ENCODE data around the gene UTRN.

GRCh38 chr6:144305567-144305966 is 20.4 kb downstream of the UTRN start:
- TF ChIP-seq, protein P1, sequence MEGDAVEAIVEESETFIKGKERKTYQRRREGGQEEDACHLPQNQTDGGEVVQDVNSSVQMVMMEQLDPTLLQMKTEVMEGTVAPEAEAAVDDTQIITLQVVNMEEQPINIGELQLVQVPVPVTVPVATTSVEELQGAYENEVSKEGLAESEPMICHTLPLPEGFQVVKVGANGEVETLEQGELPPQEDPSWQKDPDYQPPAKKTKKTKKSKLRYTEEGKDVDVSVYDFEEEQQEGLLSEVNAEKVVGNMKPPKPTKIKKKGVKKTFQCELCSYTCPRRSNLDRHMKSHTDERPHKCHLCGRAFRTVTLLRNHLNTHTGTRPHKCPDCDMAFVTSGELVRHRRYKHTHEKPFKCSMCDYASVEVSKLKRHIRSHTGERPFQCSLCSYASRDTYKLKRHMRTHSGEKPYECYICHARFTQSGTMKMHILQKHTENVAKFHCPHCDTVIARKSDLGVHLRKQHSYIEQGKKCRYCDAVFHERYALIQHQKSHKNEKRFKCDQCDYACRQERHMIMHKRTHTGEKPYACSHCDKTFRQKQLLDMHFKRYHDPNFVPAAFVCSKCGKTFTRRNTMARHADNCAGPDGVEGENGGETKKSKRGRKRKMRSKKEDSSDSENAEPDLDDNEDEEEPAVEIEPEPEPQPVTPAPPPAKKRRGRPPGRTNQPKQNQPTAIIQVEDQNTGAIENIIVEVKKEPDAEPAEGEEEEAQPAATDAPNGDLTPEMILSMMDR (IDR thresholded peaks at IDR 0.05), result no peak
- no peak for TF ChIP-seq POLR2A (IDR thresholded peaks at IDR 0.05)
